ENCODE results near the gene SOS1.
"Not testable (repeated sequence)": the region's sequence is repeated elsewhere in the genome, so short reads cannot be mapped to it uniquely, and the experiment has no call there.

Gene SOS1

GRCh38 chr2:38937548-38937947 lies 183.3 kb downstream of the SOS1 start:
- ChIA-PET POLR2A (interaction anchor here (1.5 kb wide), 1 partner anchor 186 kb away, joined by 3 read pairs; the partner anchor contains the start of gene SRSF7), CTCF (no interaction called here)
- TF ChIP-seq FOXM1 (IDR thresholded peaks at IDR 0.05; ENCODE audit: borderline replicate concordance) (no peak), NFRKB (IDR thresholded peaks at IDR 0.05) (no peak), HDGF (IDR thresholded peaks at IDR 0.05; ENCODE audit: borderline replicate concordance) (no peak), CTBP1 (IDR thresholded peaks at IDR 0.05; ENCODE audit: borderline replicate concordance) (no peak), ARNT (IDR thresholded peaks at IDR 0.05) (no peak), ZNF384 (IDR thresholded peaks at IDR 0.05) (no peak), PKNOX1 (IDR thresholded peaks at IDR 0.05) (no peak), SUZ12 (IDR thresholded peaks at IDR 0.05) (no peak), L3MBTL2 (conservative IDR thresholded peaks at IDR 0.05) (no peak), LEF1 (IDR thresholded peaks at IDR 0.05; ENCODE audit: borderline replicate concordance) (no peak), TARDBP (IDR thresholded peaks at IDR 0.05) (no peak), FOXA1 (IDR thresholded peaks at IDR 0.05) (no peak), FOXK2 (IDR thresholded peaks at IDR 0.05) (no peak)
- DNase-seq (ENCODE audit: extremely low spot score): no peak

GRCh38 chr2:38936516-38936915 lies 184.3 kb downstream of the SOS1 start:
- POLR2A ChIA-PET: not testable (repeated sequence)

GRCh38 chr2:38935568-38936172 lies 185.2 kb downstream of the SOS1 start:
- ChIA-PET POLR2A (no interaction called here), CTCF (interaction anchor here (0.8 kb wide), 1 partner anchor 12 kb away, joined by 3 read pairs; no protein-coding TSS in a partner anchor)
- no peak for DNase-seq (ENCODE audit: extremely low spot score)
- TF ChIP-seq L3MBTL2 (conservative IDR thresholded peaks at IDR 0.05): no peak
- no peak for TF ChIP-seq SUZ12 (IDR thresholded peaks at IDR 0.05)
- no peak for TF ChIP-seq TARDBP (IDR thresholded peaks at IDR 0.05)
- no peak for TF ChIP-seq ELF4 (IDR thresholded peaks at IDR 0.05)
- TF ChIP-seq ZNF384 (IDR thresholded peaks at IDR 0.05): no peak
- no peak for TF ChIP-seq ARNT (IDR thresholded peaks at IDR 0.05)
- TF ChIP-seq SP1 (IDR thresholded peaks at IDR 0.05): no peak
- TF ChIP-seq BHLHE40 (IDR thresholded peaks at IDR 0.05; ENCODE audit: borderline replicate concordance): no peak
- TF ChIP-seq FOXA1 (IDR thresholded peaks at IDR 0.05): no peak
- no peak for TF ChIP-seq HDGF (IDR thresholded peaks at IDR 0.05; ENCODE audit: borderline replicate concordance)

More at GRCh38 chr2:38936516-38936915, 184.3 kb downstream of the SOS1 start:
- CTCF ChIA-PET: interaction anchor here (0.8 kb wide), 1 partner anchor 11 kb away, joined by 3 read pairs; no protein-coding TSS in a partner anchor
- DNase-seq (ENCODE audit: extremely low spot score): not testable (repeated sequence)

- POLR2A ChIA-PET: no interaction called here
- CTCF ChIA-PET: no interaction called here
- DNase-seq (ENCODE audit: extremely low spot score): no peak
- TF ChIP-seq FOXK2 (IDR thresholded peaks at IDR 0.05): no peak
- no peak for TF ChIP-seq SP1 (IDR thresholded peaks at IDR 0.05)
- TF ChIP-seq HDGF (IDR thresholded peaks at IDR 0.05; ENCODE audit: borderline replicate concordance): no peak
- TF ChIP-seq BHLHE40 (IDR thresholded peaks at IDR 0.05; ENCODE audit: borderline replicate concordance): no peak
- TF ChIP-seq ELF4 (IDR thresholded peaks at IDR 0.05): no peak
- TF ChIP-seq FOXA1 (IDR thresholded peaks at IDR 0.05): no peak
- no peak for TF ChIP-seq ZNF384 (IDR thresholded peaks at IDR 0.05)
- TF ChIP-seq SUZ12 (IDR thresholded peaks at IDR 0.05): no peak
- no peak for TF ChIP-seq PKNOX1 (IDR thresholded peaks at IDR 0.05)
- TF ChIP-seq NFRKB (IDR thresholded peaks at IDR 0.05): no peak
- no peak for TF ChIP-seq TARDBP (IDR thresholded peaks at IDR 0.05)
- no peak for TF ChIP-seq LEF1 (IDR thresholded peaks at IDR 0.05; ENCODE audit: borderline replicate concordance)
- TF ChIP-seq ARNT (IDR thresholded peaks at IDR 0.05): no peak
- TF ChIP-seq CTBP1 (IDR thresholded peaks at IDR 0.05; ENCODE audit: borderline replicate concordance): no peak
- TF ChIP-seq L3MBTL2 (conservative IDR thresholded peaks at IDR 0.05): no peak
Measured at GRCh38 chr2:38934742-38935141, 186.1 kb downstream of the SOS1 start.

- ChIA-PET CTCF (interaction anchor here (0.5 to 1.0 kb wide), 2 partner anchors 21 to 102 kb away, joined by 3 read pairs; no protein-coding TSS in a partner anchor), POLR2A (no interaction called here)
Measured at GRCh38 chr2:38933653-38934052, 187.2 kb downstream of the SOS1 start.

More at GRCh38 chr2:38933653-38934052, 187.2 kb downstream of the SOS1 start:
- DNase-seq (ENCODE audit: extremely low spot score): no peak
- TF ChIP-seq CTBP1 (IDR thresholded peaks at IDR 0.05; ENCODE audit: borderline replicate concordance) (no peak), FOXA1 (IDR thresholded peaks at IDR 0.05) (no peak), SP1 (IDR thresholded peaks at IDR 0.05) (no peak), FOXM1 (IDR thresholded peaks at IDR 0.05; ENCODE audit: borderline replicate concordance) (no peak), ZNF384 (IDR thresholded peaks at IDR 0.05) (no peak), ELF4 (IDR thresholded peaks at IDR 0.05) (no peak), LEF1 (IDR thresholded peaks at IDR 0.05; ENCODE audit: borderline replicate concordance) (no peak), FOXK2 (IDR thresholded peaks at IDR 0.05) (no peak), SUZ12 (IDR thresholded peaks at IDR 0.05) (no peak), NFRKB (IDR thresholded peaks at IDR 0.05) (no peak), ARNT (IDR thresholded peaks at IDR 0.05) (no peak), TARDBP (IDR thresholded peaks at IDR 0.05) (no peak), HDGF (IDR thresholded peaks at IDR 0.05; ENCODE audit: borderline replicate concordance) (no peak), L3MBTL2 (conservative IDR thresholded peaks at IDR 0.05) (no peak), PKNOX1 (IDR thresholded peaks at IDR 0.05) (no peak), BHLHE40 (IDR thresholded peaks at IDR 0.05; ENCODE audit: borderline replicate concordance) (no peak)

All from HEK293T (cell line).